Measurements from ENCODE around the gene TRIM40.

TRIM40 gene

DNA sequence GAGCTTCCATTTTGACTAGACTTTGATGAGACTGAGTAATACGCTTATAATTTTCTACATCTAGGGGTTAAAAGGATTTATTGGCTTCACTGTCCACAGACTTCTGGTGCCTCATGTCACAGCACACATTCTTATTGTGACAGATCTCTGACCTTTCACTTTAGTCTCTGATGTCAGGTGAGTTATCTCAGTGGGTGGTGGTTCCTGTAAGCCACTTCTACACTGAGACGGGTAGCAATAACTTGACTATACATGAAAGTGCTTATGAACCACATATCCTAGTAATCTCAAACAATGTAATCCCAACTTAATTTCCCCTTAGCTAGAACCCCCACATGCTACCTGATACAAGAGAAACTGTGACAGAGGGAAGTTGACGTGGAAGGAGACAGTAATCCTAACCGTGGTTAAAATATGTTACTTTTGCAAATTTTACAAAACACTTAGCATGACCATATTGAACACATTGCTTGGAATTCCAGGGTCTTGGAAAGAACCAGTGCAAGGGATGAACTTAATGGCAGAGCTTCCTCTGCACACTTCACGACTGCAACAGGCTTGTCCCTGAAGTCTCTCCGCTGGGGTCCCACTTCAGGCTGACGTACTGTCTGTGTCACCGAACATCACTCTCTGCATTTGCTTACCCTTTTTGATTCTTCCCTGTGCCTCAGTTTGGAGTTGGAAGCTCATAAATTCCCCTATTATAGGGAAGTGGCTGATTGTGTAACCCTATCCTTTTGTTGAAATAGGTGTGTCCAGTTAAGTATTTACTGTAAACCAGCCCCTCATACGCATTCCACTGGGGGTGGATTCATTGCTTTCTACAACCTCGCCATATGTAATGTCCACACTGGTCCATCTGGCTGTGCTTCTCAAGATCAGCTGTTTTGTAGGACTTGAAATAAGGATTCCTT, 6.4 kb upstream of the TRIM40 start:
- H3K27me3 ChIP-seq (replicated peaks in 2 of 5; ENCODE audit: control insufficient read depth in 4 of 5, insufficient read depth in 5 of 5, low read length in 4 of 5): peaks cover 15 to 67% (median 33%) of the 10 kb centered on the region in 5 experiments
- 80% methylated on average over 5 of the region's 10 CpGs for WGBS (ENCODE audit: insufficient coverage)
- POLR2A ChIA-PET: interaction anchor here (0.6 to 0.7 kb wide), 2 partner anchors 268 to 1179 kb away, joined by 3 read pairs; no protein-coding TSS in a partner anchor

DNA sequence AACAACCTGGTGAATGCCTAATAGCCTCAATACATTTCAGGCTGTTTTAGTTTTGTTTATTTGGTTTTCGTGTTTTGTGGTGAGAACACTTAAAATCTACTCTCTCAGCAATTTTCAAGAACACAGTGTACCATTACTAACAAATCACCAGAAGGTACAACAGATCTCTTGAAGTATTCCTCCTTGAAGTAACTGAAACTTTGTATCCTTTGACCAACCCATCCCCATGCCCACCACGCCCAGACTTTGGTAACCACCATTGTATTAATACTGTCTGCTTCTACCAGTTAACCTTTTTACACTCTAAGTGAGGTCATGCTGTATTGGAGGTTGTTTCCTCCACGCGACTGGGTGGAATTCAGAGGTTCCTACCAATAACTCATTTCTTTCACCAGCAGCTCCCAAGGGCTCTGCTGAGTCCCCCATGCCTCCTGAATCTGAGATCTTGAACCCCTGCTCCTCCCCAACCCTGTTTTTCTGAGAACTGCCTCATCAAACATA, 5.7 kb upstream of the TRIM40 start:
- no peak for DNase-seq
- Histone ChIP-seq H3K27ac (ENCODE audit: insufficient read depth in 1 of 2, low read depth in 1 of 2, low read length in 2 of 2, poor library complexity in 1 of 2, severe bottlenecking in 2 of 2) (no peak overlapping the region), H3K9me3 (ENCODE audit: control extremely low read depth in 1 of 5, control insufficient read depth in 4 of 5, insufficient read depth in 2 of 5, low read depth in 1 of 5, low read length in 4 of 5) (no peaks in the 10 kb centered on the region), H3K4me1 (ENCODE audit: control extremely low read depth in 1 of 4, control insufficient read depth in 4 of 4, insufficient read depth in 4 of 4, low read length in 3 of 4) (peaks cover 0 to 12% (median 5%) of the 10 kb centered on the region in 4 experiments), H3K36me3 (ENCODE audit: control insufficient read depth in 4 of 4, insufficient read depth in 4 of 4, low read length in 3 of 4) (no peaks in the 10 kb centered on the region), H3K4me3 (ENCODE audit: control insufficient read depth in 1 of 7, extremely low read depth in 1 of 7, insufficient read depth in 4 of 7, low read depth in 2 of 7, low read length in 6 of 7) (no peak overlapping the region), H3K27me3 (replicated peaks in 2 of 5; ENCODE audit: control insufficient read depth in 4 of 5, insufficient read depth in 5 of 5, low read length in 4 of 5) (peaks cover 15 to 68% (median 34%) of the 10 kb centered on the region in 5 experiments)
- ChIA-PET POLR2A (interaction anchor here (0.6 kb wide), 1 partner anchor 269 kb away, joined by 3 read pairs; no protein-coding TSS in a partner anchor), CTCF (interaction anchor here (1.0 to 8.2 kb wide), 13 partner anchors 11 to 279 kb away, joined by 3 to 108 read pairs (median 6); partner anchors contain the start of gene TRIM31)
- WGBS (ENCODE audit: insufficient coverage): 92% methylated on average over 2 of the region's 4 CpGs

More for the DNA sequence above, 6.4 kb upstream of the TRIM40 start:
- Histone ChIP-seq H3K27ac (ENCODE audit: insufficient read depth in 1 of 2, low read depth in 1 of 2, low read length in 2 of 2, poor library complexity in 1 of 2, severe bottlenecking in 2 of 2) (no peak overlapping the region), H3K4me3 (ENCODE audit: control insufficient read depth in 1 of 7, extremely low read depth in 1 of 7, insufficient read depth in 4 of 7, low read depth in 2 of 7, low read length in 6 of 7) (no peak overlapping the region), H3K9me3 (ENCODE audit: control extremely low read depth in 1 of 5, control insufficient read depth in 4 of 5, insufficient read depth in 2 of 5, low read depth in 1 of 5, low read length in 4 of 5) (no peaks in the 10 kb centered on the region), H3K36me3 (ENCODE audit: control insufficient read depth in 4 of 4, insufficient read depth in 4 of 4, low read length in 3 of 4) (no peaks in the 10 kb centered on the region), H3K4me1 (ENCODE audit: control extremely low read depth in 1 of 4, control insufficient read depth in 4 of 4, insufficient read depth in 4 of 4, low read length in 3 of 4) (peaks cover 0 to 12% (median 5%) of the 10 kb centered on the region in 4 experiments)
- CTCF ChIA-PET: interaction anchor here (0.7 to 8.2 kb wide), 10 partner anchors 18 to 278 kb away, joined by 3 to 108 read pairs (median 6); partner anchors contain the start of gene TRIM31
- no peak for DNase-seq

DNA sequence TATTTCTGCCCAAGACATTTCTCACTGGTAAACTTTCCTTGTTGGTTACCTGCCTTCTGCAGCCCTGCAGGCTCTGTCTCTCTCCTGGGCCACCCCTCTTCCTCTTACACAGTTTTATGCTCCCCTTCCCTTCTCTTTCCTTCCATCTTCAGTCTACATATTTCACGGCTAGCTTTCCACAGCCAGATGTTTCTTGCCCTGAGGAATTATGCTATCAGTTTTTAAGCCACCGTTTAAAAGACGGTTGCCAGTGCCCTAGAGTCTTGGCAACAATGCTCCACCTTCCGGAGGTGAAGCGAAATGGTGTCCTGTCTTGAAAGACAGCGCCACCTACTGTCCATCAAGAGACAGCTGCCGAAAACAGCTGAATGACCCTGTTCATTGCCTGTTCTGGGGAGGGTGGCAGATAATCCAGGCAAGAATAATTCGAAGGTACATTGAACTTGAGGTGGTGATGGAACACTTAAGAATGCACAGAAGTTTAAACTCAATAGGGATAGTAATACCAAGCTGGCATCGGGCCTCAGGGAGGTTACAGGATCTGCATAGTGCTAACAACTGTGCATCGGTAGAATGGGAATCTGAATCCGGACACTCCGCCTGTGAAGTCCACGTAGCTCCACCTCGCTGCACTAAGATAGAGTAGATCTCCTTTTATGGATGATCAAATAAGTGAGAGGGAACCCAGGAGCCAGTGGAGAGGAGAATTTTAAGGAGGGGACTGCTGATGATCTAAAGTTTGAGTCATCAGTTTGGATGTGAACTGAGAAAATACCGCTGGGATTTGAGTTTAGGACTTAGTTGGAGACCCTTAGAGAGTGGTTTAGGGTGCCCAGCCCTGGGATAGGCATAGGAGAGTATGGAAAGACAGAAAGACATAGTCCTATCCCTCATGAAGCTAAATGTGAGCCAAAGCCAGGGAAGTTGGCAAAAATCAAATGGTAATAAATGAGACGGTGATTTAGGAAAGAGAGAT, 4.8 kb upstream of the TRIM40 start:
- Histone ChIP-seq H3K9me3 (ENCODE audit: control extremely low read depth in 1 of 5, control insufficient read depth in 4 of 5, insufficient read depth in 2 of 5, low read depth in 1 of 5, low read length in 4 of 5) (no peaks in the 10 kb centered on the region), H3K4me1 (ENCODE audit: control extremely low read depth in 1 of 4, control insufficient read depth in 4 of 4, insufficient read depth in 4 of 4, low read length in 3 of 4) (peaks cover 0 to 14% (median 5%) of the 10 kb centered on the region in 4 experiments), H3K4me3 (ENCODE audit: control insufficient read depth in 1 of 7, extremely low read depth in 1 of 7, insufficient read depth in 4 of 7, low read depth in 2 of 7, low read length in 6 of 7) (peak overlapping the region in 1 of 7 experiments; percentile 14), H3K27me3 (replicated peaks in 2 of 5; ENCODE audit: control insufficient read depth in 4 of 5, insufficient read depth in 5 of 5, low read length in 4 of 5) (peaks cover 15 to 60% (median 37%) of the 10 kb centered on the region in 5 experiments), H3K36me3 (ENCODE audit: control insufficient read depth in 4 of 4, insufficient read depth in 4 of 4, low read length in 3 of 4) (no peaks in the 10 kb centered on the region), H3K27ac (ENCODE audit: insufficient read depth in 1 of 2, low read depth in 1 of 2, low read length in 2 of 2, poor library complexity in 1 of 2, severe bottlenecking in 2 of 2) (no peak overlapping the region)
- peak; percentile 87 to 92 (median 91) for DNase-seq
- ChIA-PET CTCF (interaction anchor here (0.7 to 8.2 kb wide), 27 partner anchors 9 to 280 kb away, joined by 3 to 108 read pairs (median 5); partner anchors contain the start of gene TRIM31), POLR2A (no interaction called here)
- 37% methylated on average over 13 of the region's 16 CpGs for WGBS (ENCODE audit: insufficient coverage)

DNA sequence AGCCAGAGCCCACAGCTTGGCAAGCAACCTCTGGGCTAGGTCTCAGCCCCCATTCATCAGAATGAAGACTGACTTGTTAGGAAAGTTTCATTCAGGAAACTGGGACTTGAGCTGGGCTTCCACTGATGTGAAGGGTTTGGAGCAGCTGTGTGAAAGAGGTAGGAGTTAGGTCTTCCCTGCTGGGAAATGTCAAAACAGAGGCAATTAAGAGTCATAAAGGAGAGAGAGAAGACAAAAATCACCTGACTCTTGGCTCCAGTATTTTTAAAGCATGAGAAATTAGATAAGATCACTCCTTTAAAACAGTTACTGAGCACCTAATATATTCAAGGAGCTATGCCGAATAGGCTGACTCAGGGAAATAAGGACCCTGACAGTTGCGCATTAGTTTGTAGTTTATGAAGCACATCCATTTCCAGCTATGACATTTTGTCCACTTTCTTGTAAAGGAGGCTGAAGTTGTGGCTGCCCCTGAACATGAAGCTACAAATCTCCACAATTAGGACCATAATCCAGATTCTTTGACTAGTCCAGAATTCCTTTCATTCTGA, 3.9 kb upstream of the TRIM40 start:
- ChIA-PET POLR2A (no interaction called here), CTCF (interaction anchor here (0.8 to 8.2 kb wide), 19 partner anchors 9 to 186 kb away, joined by 3 to 108 read pairs (median 6); partner anchors contain the start of gene TRIM31)
- H3K36me3 ChIP-seq (ENCODE audit: control insufficient read depth in 4 of 4, insufficient read depth in 4 of 4, low read length in 3 of 4): no peaks in the 10 kb centered on the region
- WGBS (ENCODE audit: insufficient coverage): no CpG with 5 or more reads among the region's 2 CpGs
- H3K4me3 ChIP-seq (ENCODE audit: control insufficient read depth in 1 of 7, extremely low read depth in 1 of 7, insufficient read depth in 4 of 7, low read depth in 2 of 7, low read length in 6 of 7): no peak overlapping the region
- DNase-seq: no peak
- H3K9me3 ChIP-seq (ENCODE audit: control extremely low read depth in 1 of 5, control insufficient read depth in 4 of 5, insufficient read depth in 2 of 5, low read depth in 1 of 5, low read length in 4 of 5): no peaks in the 10 kb centered on the region
- peaks cover 0 to 22% (median 10%) of the 10 kb centered on the region in 4 experiments for H3K4me1 ChIP-seq (ENCODE audit: control extremely low read depth in 1 of 4, control insufficient read depth in 4 of 4, insufficient read depth in 4 of 4, low read length in 3 of 4)
- H3K27ac ChIP-seq (ENCODE audit: insufficient read depth in 1 of 2, low read depth in 1 of 2, low read length in 2 of 2, poor library complexity in 1 of 2, severe bottlenecking in 2 of 2): no peak overlapping the region
- H3K27me3 ChIP-seq (replicated peaks in 2 of 5; ENCODE audit: control insufficient read depth in 4 of 5, insufficient read depth in 5 of 5, low read length in 4 of 5): peaks cover 15 to 53% (median 34%) of the 10 kb centered on the region in 5 experiments

DNA sequence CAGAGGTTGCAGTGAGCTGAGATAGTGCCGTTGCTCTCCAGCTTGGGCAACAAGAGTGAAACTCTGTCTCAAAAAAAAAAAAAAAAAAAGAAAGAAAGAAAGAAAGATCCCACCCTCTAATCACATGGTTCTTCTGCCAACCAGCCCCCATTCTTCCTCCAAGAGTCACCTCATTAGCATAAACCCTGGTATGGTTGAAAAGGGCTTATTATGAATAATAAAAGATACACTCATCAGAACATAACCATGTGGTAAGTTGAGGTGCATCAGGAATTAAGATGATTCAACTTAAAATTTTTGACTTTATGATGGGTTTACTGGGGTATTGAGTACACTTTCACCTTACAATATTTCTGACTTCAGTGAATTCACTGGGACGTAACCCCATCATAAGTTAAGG, 793 bp upstream of the TRIM40 start:
- Histone ChIP-seq H3K36me3 (ENCODE audit: control insufficient read depth in 4 of 4, insufficient read depth in 4 of 4, low read length in 3 of 4) (no peaks in the 10 kb centered on the region), H3K27me3 (replicated peaks in 2 of 5; ENCODE audit: control insufficient read depth in 4 of 5, insufficient read depth in 5 of 5, low read length in 4 of 5) (peaks cover under 1 to 21% (median 17%) of the 10 kb centered on the region in 5 experiments), H3K4me3 (ENCODE audit: control insufficient read depth in 1 of 7, extremely low read depth in 1 of 7, insufficient read depth in 4 of 7, low read depth in 2 of 7, low read length in 6 of 7) (no peak overlapping the region), H3K9me3 (ENCODE audit: control extremely low read depth in 1 of 5, control insufficient read depth in 4 of 5, insufficient read depth in 2 of 5, low read depth in 1 of 5, low read length in 4 of 5) (no peaks in the 10 kb centered on the region), H3K27ac (ENCODE audit: insufficient read depth in 1 of 2, low read depth in 1 of 2, low read length in 2 of 2, poor library complexity in 1 of 2, severe bottlenecking in 2 of 2) (no peak overlapping the region), H3K4me1 (ENCODE audit: control extremely low read depth in 1 of 4, control insufficient read depth in 4 of 4, insufficient read depth in 4 of 4, low read length in 3 of 4) (peaks cover 0 to 18% (median 8%) of the 10 kb centered on the region in 4 experiments)
- DNase-seq: no peak
- CTCF ChIA-PET: interaction anchor here (0.9 to 8.2 kb wide), 5 partner anchors 12 to 62 kb away, joined by 3 to 108 read pairs (median 8); no protein-coding TSS in a partner anchor
- POLR2A ChIA-PET: no interaction called here
- no CpG with 5 or more reads among the region's 2 CpGs for WGBS (ENCODE audit: insufficient coverage)

DNA sequence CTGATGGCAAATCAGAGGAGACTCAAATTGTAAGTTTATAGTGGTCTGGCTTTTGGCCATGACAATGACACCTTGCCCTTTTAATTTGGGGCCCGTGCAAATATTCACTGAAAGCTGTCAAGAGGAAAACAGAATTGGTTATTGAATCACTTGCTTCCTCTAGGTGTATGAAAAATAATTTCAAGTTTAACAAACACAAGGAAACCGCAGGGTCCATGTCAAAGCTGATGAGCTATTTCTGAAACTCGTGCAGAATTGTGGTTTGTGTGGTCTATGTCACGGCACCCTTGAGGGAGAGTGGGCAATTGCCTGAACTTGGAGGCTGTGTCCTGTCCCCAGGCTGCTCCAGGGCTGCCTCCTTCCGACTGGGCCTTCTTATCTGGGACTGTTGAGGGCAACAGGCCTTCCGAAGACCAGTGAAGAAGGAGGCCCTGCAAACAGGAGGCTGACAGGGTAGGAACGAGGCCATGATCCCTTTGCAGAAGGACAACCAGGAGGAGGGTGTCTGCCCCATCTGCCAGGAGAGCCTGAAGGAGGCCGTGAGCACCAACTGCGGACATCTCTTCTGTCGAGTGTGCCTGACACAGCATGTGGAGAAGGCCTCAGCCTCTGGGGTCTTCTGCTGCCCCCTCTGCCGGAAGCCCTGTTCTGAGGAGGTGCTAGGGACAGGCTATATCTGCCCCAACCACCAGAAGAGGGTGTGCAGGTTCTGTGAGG, 788 bp downstream of the TRIM40 start:
- Histone ChIP-seq H3K9me3 (ENCODE audit: control extremely low read depth in 1 of 5, control insufficient read depth in 4 of 5, insufficient read depth in 2 of 5, low read depth in 1 of 5, low read length in 4 of 5) (no peaks in the 10 kb centered on the region), H3K36me3 (ENCODE audit: control insufficient read depth in 4 of 4, insufficient read depth in 4 of 4, low read length in 3 of 4) (no peaks in the 10 kb centered on the region), H3K27me3 (replicated peaks in 2 of 5; ENCODE audit: control insufficient read depth in 4 of 5, insufficient read depth in 5 of 5, low read length in 4 of 5) (peaks cover 0 to 11% (median 6%) of the 10 kb centered on the region in 5 experiments), H3K4me3 (ENCODE audit: control insufficient read depth in 1 of 7, extremely low read depth in 1 of 7, insufficient read depth in 4 of 7, low read depth in 2 of 7, low read length in 6 of 7) (no peak overlapping the region), H3K4me1 (ENCODE audit: control extremely low read depth in 1 of 4, control insufficient read depth in 4 of 4, insufficient read depth in 4 of 4, low read length in 3 of 4) (peaks cover 0 to 13% (median 5%) of the 10 kb centered on the region in 4 experiments), H3K27ac (ENCODE audit: insufficient read depth in 1 of 2, low read depth in 1 of 2, low read length in 2 of 2, poor library complexity in 1 of 2, severe bottlenecking in 2 of 2) (no peak overlapping the region)
- ChIA-PET CTCF (interaction anchor here (2.0 to 8.2 kb wide), 2 partner anchors 31 to 32 kb away, joined by 8 to 108 read pairs; no protein-coding TSS in a partner anchor), POLR2A (no interaction called here)
- 56% methylated on average over 10 of the region's 11 CpGs for WGBS (ENCODE audit: insufficient coverage)
- peak in 2 of 3 donors; percentile 23 to 29 for DNase-seq
